WTC11 (cell line): ENCODE measurements around the gene SYNDIG1. TPM values are rescaled to one million over a fixed set of nuclear protein-coding genes. Genes with fewer than 3 reads are reported as not detected.

Source experiments
- ATAC-seq: fragments of 200-7000 bp; cut with Tn5 transposase; 2 replicates; pipeline ENCODE4 v1.10.0; 2021; ENCODE audit warnings: mild to moderate bottlenecking, moderate library complexity
- CTCF ChIA-PET: fragments of 300-600 bp; sonication (Branson Sonifier 250); formaldehyde crosslinking; loops from one replicate; lab custom pipeline; 2021; ENCODE audit warnings: antibody characterized with exemption; lab: Charles Lee
- POLR2A ChIA-PET: fragments of 350-600 bp; sonication (Branson Sonifier 250); formaldehyde crosslinking; loops from one replicate; lab custom pipeline; 2021; ENCODE audit warnings: antibody characterized with exemption; lab: Charles Lee
- DNase-seq: peaks from one replicate; pipeline ENCODE4 v3.0.0; 2021; ENCODE audit warnings: low spot score
- H3K27ac Mint-ChIP-seq: 2 replicates; pipeline ENCODE4 v1.8.0; 2021; ENCODE audit warnings: mixed read lengths
- H3K27me3 Mint-ChIP-seq: 2 replicates; pipeline ENCODE4 v1.8.0; 2021; ENCODE audit warnings: low read depth, mild to moderate bottlenecking, moderate library complexity, mixed read lengths
- H3K36me3 Mint-ChIP-seq: 2 replicates; pipeline ENCODE4 v1.8.0; 2021; ENCODE audit warnings: mixed read lengths
- H3K4me1 Mint-ChIP-seq: 2 replicates; pipeline ENCODE4 v1.8.0; 2022; ENCODE audit warnings: mixed read lengths
- H3K4me3 Mint-ChIP-seq: 2 replicates; pipeline ENCODE4 v1.8.0; 2021; ENCODE audit warnings: mild to moderate bottlenecking, moderate library complexity, mixed read lengths
- H3K9me3 Mint-ChIP-seq: 2 replicates; pipeline ENCODE4 v1.8.0; 2021; ENCODE audit warnings: mixed read lengths
- AFF4 ChIP-seq: sonication (generic); formaldehyde crosslinking; IDR thresholded peaks from 2 replicates; pipeline ENCODE4 v1.8.1; 2023; ENCODE audit warnings: mild to moderate bottlenecking, missing genetic modification reagents, borderline replicate concordance
- CBFB ChIP-seq: sonication (generic); formaldehyde crosslinking; IDR thresholded peaks from 2 replicates; pipeline ENCODE4 v1.8.1; 2022; ENCODE audit warnings: mild to moderate bottlenecking, low read depth, missing genetic modification reagents
- CDX4 ChIP-seq: fragments of 250-450 bp; sonication (Bioruptor Pico); IDR thresholded peaks from 2 replicates; pipeline ENCODE4 v1.9.0; 2021; ENCODE audit warnings: moderate library complexity, mild to moderate bottlenecking, inconsistent platforms, borderline replicate concordance
- CREB1 ChIP-seq: sonication (generic); formaldehyde crosslinking; IDR thresholded peaks from 2 replicates; pipeline ENCODE4 v1.8.0; 2023; ENCODE audit warnings: mild to moderate bottlenecking, missing genetic modification reagents
- EMX1 ChIP-seq: fragments of 250-450 bp; sonication (Bioruptor Pico); IDR thresholded peaks from 2 replicates; pipeline ENCODE4 v1.8.0; 2021; ENCODE audit warnings: mild to moderate bottlenecking
- ETV6 ChIP-seq: sonication (generic); formaldehyde crosslinking; IDR thresholded peaks from 2 replicates; pipeline ENCODE4 v1.8.1; 2022; ENCODE audit warnings: mild to moderate bottlenecking, missing genetic modification reagents
- HMGXB4 ChIP-seq: sonication (generic); formaldehyde crosslinking; IDR thresholded peaks from 2 replicates; pipeline ENCODE4 v1.8.1; 2023; ENCODE audit warnings: mild to moderate bottlenecking, moderate library complexity, missing genetic modification reagents
- JAZF1 ChIP-seq: fragments of 250-450 bp; sonication (Bioruptor Pico); IDR thresholded peaks from 2 replicates; pipeline ENCODE4 v1.9.0; 2021; ENCODE audit warnings: moderate library complexity, mild to moderate bottlenecking, inconsistent platforms
- NFYB ChIP-seq: sonication (generic); formaldehyde crosslinking; conservative IDR thresholded peaks from 2 replicates; pipeline ENCODE4 v1.8.0; 2022; ENCODE audit warnings: low read depth, missing genetic modification reagents
- RELA ChIP-seq: sonication (generic); formaldehyde crosslinking; IDR thresholded peaks from 2 replicates; pipeline ENCODE4 v1.8.1; 2022; ENCODE audit warnings: missing genetic modification reagents, mild to moderate bottlenecking, borderline replicate concordance
- SMAD3 ChIP-seq: sonication (generic); formaldehyde crosslinking; IDR thresholded peaks from 2 replicates; pipeline ENCODE4 v1.8.0; 2022; ENCODE audit warnings: missing genetic modification reagents, mild to moderate bottlenecking, borderline replicate concordance
- TCF7 ChIP-seq: sonication (generic); formaldehyde crosslinking; IDR thresholded peaks from 2 replicates; pipeline ENCODE4 v1.8.0; 2022; ENCODE audit warnings: mild to moderate bottlenecking, low read depth, missing genetic modification reagents, moderate library complexity
- TEAD1 ChIP-seq: sonication (generic); formaldehyde crosslinking; IDR thresholded peaks from 2 replicates; pipeline ENCODE4 v1.8.0; 2022; ENCODE audit warnings: mild to moderate bottlenecking, missing genetic modification reagents
- TEAD4 ChIP-seq: sonication (generic); formaldehyde crosslinking; IDR thresholded peaks from 2 replicates; pipeline ENCODE4 v1.8.0; 2022; ENCODE audit warnings: mild to moderate bottlenecking, missing genetic modification reagents
- ZMAT4 ChIP-seq: fragments of 250-450 bp; sonication (Bioruptor Pico); IDR thresholded peaks from 2 replicates; pipeline ENCODE4 v1.9.0; 2021; ENCODE audit warnings: mild to moderate bottlenecking
- ZNF219 ChIP-seq: sonication (generic); formaldehyde crosslinking; IDR thresholded peaks from 2 replicates; pipeline ENCODE4 v1.8.0; 2023; ENCODE audit warnings: missing genetic modification reagents, mild to moderate bottlenecking, borderline replicate concordance
- ZNF281 ChIP-seq: sonication (generic); formaldehyde crosslinking; IDR thresholded peaks from 2 replicates; pipeline ENCODE4 v1.8.0; 2023; ENCODE audit warnings: mild to moderate bottlenecking, missing genetic modification reagents
- total RNA-seq: library from RNA; stranded (reverse); gene quantifications from 3 replicates; pipeline ENCODE4 v1.2.3, GENCODE V29; 2021

The SYNDIG1 gene
- total RNA-seq, 1 experiment from 2014 or later: 6.4 TPM

- no peak for TF ChIP-seq CDX4 (CRISPR knock-in tag)
- no peak for TF ChIP-seq NFYB (CRISPR knock-in tag)
- no peak for TF ChIP-seq EMX1 (CRISPR knock-in tag)
- TF ChIP-seq TEAD4: no peak
Observed at GRCh38 chr20:24588725-24589340, 119.4 kb downstream of the SYNDIG1 start (continued).

- no peaks in the 10 kb centered on the region for H3K27me3 Mint-ChIP-seq
- no peak overlapping the region for H3K27ac Mint-ChIP-seq
- ChIA-PET POLR2A (no interaction called here), CTCF (no interaction called here)
- H3K4me1 Mint-ChIP-seq: peaks cover 3% of the 10 kb centered on the region
- H3K36me3 Mint-ChIP-seq: no peaks in the 10 kb centered on the region; the same call in 1 of the 2 replicates
- no peak for DNase-seq
- no peak for ATAC-seq
- H3K9me3 Mint-ChIP-seq: peaks cover 11% of the 10 kb centered on the region
- no peak for TF ChIP-seq RELA
- TF ChIP-seq TEAD1: no peak
- no peak for TF ChIP-seq HMGXB4
- TF ChIP-seq TCF7 (CRISPR knock-in tag): no peak
- TF ChIP-seq CREB1: no peak
- no peak for TF ChIP-seq ZNF281 (CRISPR knock-in tag)
- TF ChIP-seq CBFB (CRISPR knock-in tag): no peak
- TF ChIP-seq ETV6: no peak
- TF ChIP-seq ZMAT4 (CRISPR knock-in tag): no peak
- no peak for TF ChIP-seq SMAD3
- TF ChIP-seq AFF4: no peak
- no peak for TF ChIP-seq JAZF1
- TF ChIP-seq ZNF219 (CRISPR knock-in tag): no peak
- H3K4me3 Mint-ChIP-seq: no peak overlapping the region
Observed at GRCh38 chr20:24589381-24589780, 120.0 kb downstream of the SYNDIG1 start.
